ENCODE results near the gene LRSAM1.
A peak's percentile ranks its signal among the peaks of the same experiment; 100 is the strongest.

LRSAM1 gene

GRCh38 chr9:127500399-127500798, 49.1 kb downstream of the LRSAM1 start:
- Histone ChIP-seq H3K4me3 (ENCODE audit: low read depth, low read length) (no peak overlapping the region), H3K36me3 (ENCODE audit: insufficient read depth, low read length) (peaks cover 32% of the 10 kb centered on the region)

GRCh38 chr9:127500862-127501261, 49.6 kb downstream of the LRSAM1 start:
- peaks cover 20% of the 10 kb centered on the region for H3K4me1 ChIP-seq (ENCODE audit: control insufficient read depth, insufficient read depth, low read length, unreplicated experiment)
- H3K4me3 ChIP-seq (ENCODE audit: low read depth, low read length), result no peak overlapping the region
- no peak overlapping the region for H3K27ac ChIP-seq (ENCODE audit: low read depth, low read length)
- no peaks in the 10 kb centered on the region for H3K27me3 ChIP-seq (ENCODE audit: insufficient read depth, low read length)
- no peaks in the 10 kb centered on the region for H3K79me2 ChIP-seq (ENCODE audit: control insufficient read depth, insufficient read depth, low read length, unreplicated experiment)
- no peak overlapping the region for H2AFZ ChIP-seq (ENCODE audit: low read length, unreplicated experiment)
- peaks cover 32% of the 10 kb centered on the region for H3K36me3 ChIP-seq (ENCODE audit: insufficient read depth, low read length)

More at GRCh38 chr9:127500399-127500798, 49.1 kb downstream of the LRSAM1 start:
- Histone ChIP-seq H3K27ac (ENCODE audit: low read depth, low read length) (no peak overlapping the region), H2AFZ (ENCODE audit: low read length, unreplicated experiment) (no peak overlapping the region), H3K4me1 (ENCODE audit: control insufficient read depth, insufficient read depth, low read length, unreplicated experiment) (peaks cover 23% of the 10 kb centered on the region), H3K27me3 (ENCODE audit: insufficient read depth, low read length) (no peaks in the 10 kb centered on the region), H3K79me2 (ENCODE audit: control insufficient read depth, insufficient read depth, low read length, unreplicated experiment) (no peaks in the 10 kb centered on the region)

GRCh38 chr9:127501821-127502343, 50.6 kb downstream of the LRSAM1 start:
- peaks cover 4% of the 10 kb centered on the region for H3K79me2 ChIP-seq (ENCODE audit: control insufficient read depth, insufficient read depth, low read length, unreplicated experiment)
- H2AFZ ChIP-seq (ENCODE audit: low read length, unreplicated experiment), result no peak overlapping the region
- no peaks in the 10 kb centered on the region for H3K27me3 ChIP-seq (ENCODE audit: insufficient read depth, low read length)
- H3K4me1 ChIP-seq (ENCODE audit: control insufficient read depth, insufficient read depth, low read length, unreplicated experiment), result peaks cover 20% of the 10 kb centered on the region
- H3K36me3 ChIP-seq (ENCODE audit: insufficient read depth, low read length), result peaks cover 31% of the 10 kb centered on the region; the same call in 1 of the 2 replicates
- no peak overlapping the region for H3K27ac ChIP-seq (ENCODE audit: low read depth, low read length)
- no peak overlapping the region for H3K4me3 ChIP-seq (ENCODE audit: low read depth, low read length)

- peaks cover 4% of the 10 kb centered on the region for H3K79me2 ChIP-seq (ENCODE audit: control insufficient read depth, insufficient read depth, low read length, unreplicated experiment)
- no peak overlapping the region for H3K27ac ChIP-seq (ENCODE audit: low read depth, low read length)
- H3K36me3 ChIP-seq (ENCODE audit: insufficient read depth, low read length), result peaks cover 24% of the 10 kb centered on the region; the same call in 1 of the 2 replicates
- H3K27me3 ChIP-seq (ENCODE audit: insufficient read depth, low read length), result no peaks in the 10 kb centered on the region
- H2AFZ ChIP-seq (ENCODE audit: low read length, unreplicated experiment), result no peak overlapping the region
- peaks cover 26% of the 10 kb centered on the region for H3K4me1 ChIP-seq (ENCODE audit: control insufficient read depth, insufficient read depth, low read length, unreplicated experiment)
- no peak overlapping the region for H3K4me3 ChIP-seq (ENCODE audit: low read depth, low read length)
Observed at GRCh38 chr9:127502706-127503378, 51.5 kb downstream of the LRSAM1 start.

- peaks cover 27% of the 10 kb centered on the region; the same call in 1 of the 2 replicates for H3K36me3 ChIP-seq (ENCODE audit: insufficient read depth, low read length)
- no peaks in the 10 kb centered on the region for H3K27me3 ChIP-seq (ENCODE audit: insufficient read depth, low read length)
- H2AFZ ChIP-seq (ENCODE audit: low read length, unreplicated experiment), result no peak overlapping the region
- H3K79me2 ChIP-seq (ENCODE audit: control insufficient read depth, insufficient read depth, low read length, unreplicated experiment), result peaks cover 7% of the 10 kb centered on the region
- H3K4me3 ChIP-seq (ENCODE audit: low read depth, low read length), result no peak overlapping the region
- H3K4me1 ChIP-seq (ENCODE audit: control insufficient read depth, insufficient read depth, low read length, unreplicated experiment), result peaks cover 26% of the 10 kb centered on the region
- H3K27ac ChIP-seq (ENCODE audit: low read depth, low read length), result no peak overlapping the region
Observed at GRCh38 chr9:127503379-127503921, 52.1 kb downstream of the LRSAM1 start.

- H3K4me3 ChIP-seq (ENCODE audit: low read depth, low read length), result no peak overlapping the region
- peak overlapping the region; percentile 8; the same call in 1 of the 2 replicates for H3K27ac ChIP-seq (ENCODE audit: low read depth, low read length)
- H3K27me3 ChIP-seq (ENCODE audit: insufficient read depth, low read length), result no peaks in the 10 kb centered on the region
- H3K36me3 ChIP-seq (ENCODE audit: insufficient read depth, low read length), result peaks cover 26% of the 10 kb centered on the region; the same call in 1 of the 2 replicates
- peaks cover 7% of the 10 kb centered on the region for H3K79me2 ChIP-seq (ENCODE audit: control insufficient read depth, insufficient read depth, low read length, unreplicated experiment)
- peaks cover 27% of the 10 kb centered on the region for H3K4me1 ChIP-seq (ENCODE audit: control insufficient read depth, insufficient read depth, low read length, unreplicated experiment)
- no peak overlapping the region for H2AFZ ChIP-seq (ENCODE audit: low read length, unreplicated experiment)
Observed at GRCh38 chr9:127503947-127504886, 52.9 kb downstream of the LRSAM1 start.

- H3K27ac ChIP-seq (ENCODE audit: low read depth, low read length), result peak overlapping the region; percentile 8; the same call in 1 of the 2 replicates
- no peak overlapping the region for H2AFZ ChIP-seq (ENCODE audit: low read length, unreplicated experiment)
- peaks cover 7% of the 10 kb centered on the region for H3K79me2 ChIP-seq (ENCODE audit: control insufficient read depth, insufficient read depth, low read length, unreplicated experiment)
- no peak overlapping the region for H3K4me3 ChIP-seq (ENCODE audit: low read depth, low read length)
- peaks cover 27% of the 10 kb centered on the region; the same call in 1 of the 2 replicates for H3K36me3 ChIP-seq (ENCODE audit: insufficient read depth, low read length)
- peaks cover 27% of the 10 kb centered on the region for H3K4me1 ChIP-seq (ENCODE audit: control insufficient read depth, insufficient read depth, low read length, unreplicated experiment)
- H3K27me3 ChIP-seq (ENCODE audit: insufficient read depth, low read length), result no peaks in the 10 kb centered on the region
Observed at GRCh38 chr9:127504887-127505251, 53.6 kb downstream of the LRSAM1 start.

GRCh38 chr9:127505396-127506116, 54.2 kb downstream of the LRSAM1 start:
- Histone ChIP-seq H3K36me3 (ENCODE audit: insufficient read depth, low read length) (peaks cover 30% of the 10 kb centered on the region; the same call in 1 of the 2 replicates), H2AFZ (ENCODE audit: low read length, unreplicated experiment) (no peak overlapping the region), H3K4me1 (ENCODE audit: control insufficient read depth, insufficient read depth, low read length, unreplicated experiment) (peaks cover 27% of the 10 kb centered on the region), H3K4me3 (ENCODE audit: low read depth, low read length) (no peak overlapping the region), H3K79me2 (ENCODE audit: control insufficient read depth, insufficient read depth, low read length, unreplicated experiment) (peaks cover 7% of the 10 kb centered on the region), H3K27ac (ENCODE audit: low read depth, low read length) (peak overlapping the region; percentile 40; the same call in 1 of the 2 replicates), H3K27me3 (ENCODE audit: insufficient read depth, low read length) (no peaks in the 10 kb centered on the region)

GRCh38 chr9:127506117-127506813, 55.0 kb downstream of the LRSAM1 start:
- peaks cover 7% of the 10 kb centered on the region for H3K79me2 ChIP-seq (ENCODE audit: control insufficient read depth, insufficient read depth, low read length, unreplicated experiment)
- H3K27ac ChIP-seq (ENCODE audit: low read depth, low read length), result peak overlapping the region; percentile 40
- H3K4me3 ChIP-seq (ENCODE audit: low read depth, low read length), result no peak overlapping the region
- H3K36me3 ChIP-seq (ENCODE audit: insufficient read depth, low read length), result peaks cover 30% of the 10 kb centered on the region; the same call in 1 of the 2 replicates
- H2AFZ ChIP-seq (ENCODE audit: low read length, unreplicated experiment), result no peak overlapping the region
- peaks cover 27% of the 10 kb centered on the region for H3K4me1 ChIP-seq (ENCODE audit: control insufficient read depth, insufficient read depth, low read length, unreplicated experiment)
- no peaks in the 10 kb centered on the region for H3K27me3 ChIP-seq (ENCODE audit: insufficient read depth, low read length)
